ENCODE results near the gene NCLN.
"Not testable (repeated sequence)": the region's sequence is repeated elsewhere in the genome, so short reads cannot be mapped to it uniquely, and the experiment has no call there.

Gene NCLN

DNA sequence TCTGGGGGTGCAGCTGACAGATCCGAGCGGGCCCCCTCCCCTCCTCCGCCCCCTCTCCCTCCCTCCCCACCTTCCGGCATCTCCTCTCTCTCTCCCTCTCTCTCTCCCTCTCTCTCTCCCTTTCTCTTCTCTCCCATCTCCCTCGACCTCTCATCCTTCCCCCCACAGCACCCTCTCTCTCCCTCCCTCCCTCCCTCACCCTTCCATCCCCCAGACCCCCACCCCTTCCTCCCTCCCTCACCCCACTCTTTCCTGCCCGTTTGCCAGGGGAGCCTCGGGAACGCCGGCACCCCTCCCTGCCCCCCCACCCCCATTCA, 39.4 kb downstream of the NCLN start:
- no peak for DNase-seq (ENCODE audit: low spot score)

DNA sequence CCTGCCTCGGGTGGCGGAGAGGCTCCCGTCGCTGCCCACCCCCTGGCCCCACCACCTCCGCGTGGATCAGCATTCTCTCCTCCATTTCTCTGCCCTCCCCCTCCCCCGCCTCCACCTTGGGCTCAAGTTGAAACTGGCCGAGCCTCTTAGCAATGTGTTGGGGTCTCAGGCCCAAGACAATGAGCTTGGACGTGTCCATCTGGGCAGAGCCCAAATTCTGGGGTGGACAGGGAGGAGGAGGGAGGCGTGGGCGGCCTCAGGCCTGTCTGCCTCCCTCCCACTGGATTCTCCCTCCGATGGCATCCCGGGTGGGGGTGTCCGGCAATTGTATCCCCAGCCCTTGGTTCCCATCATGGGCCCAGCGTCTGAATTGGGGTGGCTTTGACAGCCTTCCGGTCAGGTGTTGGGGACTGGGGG, 40.0 kb downstream of the NCLN start:
- no peak for DNase-seq (ENCODE audit: low spot score)

- DNase-seq (ENCODE audit: low spot score), result no peak
These were observed 41.4 kb downstream of the NCLN start for GRCh38 chr19:3227054-3227626.

- DNase-seq (ENCODE audit: low spot score), result no peak
These were observed 43.6 kb downstream of the NCLN start for GRCh38 chr19:3229346-3229743.

DNA sequence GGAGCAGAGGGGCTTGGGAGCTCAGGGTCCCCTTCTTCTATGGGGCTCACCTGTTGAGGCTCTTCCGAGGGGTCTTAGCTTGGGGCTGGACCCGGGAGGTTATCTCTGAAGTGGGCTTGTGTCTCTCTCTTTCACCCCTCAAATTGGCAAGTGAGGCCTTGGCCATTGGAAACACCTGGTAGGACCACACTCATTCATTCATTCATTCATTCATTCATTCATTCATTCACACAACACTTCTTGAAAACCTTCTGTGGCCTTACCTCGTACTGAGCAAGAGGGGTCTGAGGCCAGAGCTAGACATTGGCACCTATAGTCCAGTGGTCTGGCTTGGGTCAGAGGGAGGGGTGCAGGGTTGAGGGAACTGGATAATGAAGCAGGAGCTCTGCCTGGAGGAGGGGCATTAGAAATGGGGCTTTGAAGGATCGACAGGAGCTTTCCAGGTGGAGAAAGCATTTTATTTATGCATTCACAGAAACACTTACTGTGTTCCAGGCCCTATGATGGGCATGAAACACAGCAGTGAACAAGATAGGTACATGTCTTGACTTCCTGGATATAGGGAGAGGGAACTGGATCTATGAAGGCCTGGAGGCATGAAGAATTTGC, 44.3 kb downstream of the NCLN start:
- DNase-seq (ENCODE audit: low spot score), result no peak

- no peak for DNase-seq (ENCODE audit: low spot score)
These were observed 45.6 kb downstream of the NCLN start for GRCh38 chr19:3231288-3231687.

DNA sequence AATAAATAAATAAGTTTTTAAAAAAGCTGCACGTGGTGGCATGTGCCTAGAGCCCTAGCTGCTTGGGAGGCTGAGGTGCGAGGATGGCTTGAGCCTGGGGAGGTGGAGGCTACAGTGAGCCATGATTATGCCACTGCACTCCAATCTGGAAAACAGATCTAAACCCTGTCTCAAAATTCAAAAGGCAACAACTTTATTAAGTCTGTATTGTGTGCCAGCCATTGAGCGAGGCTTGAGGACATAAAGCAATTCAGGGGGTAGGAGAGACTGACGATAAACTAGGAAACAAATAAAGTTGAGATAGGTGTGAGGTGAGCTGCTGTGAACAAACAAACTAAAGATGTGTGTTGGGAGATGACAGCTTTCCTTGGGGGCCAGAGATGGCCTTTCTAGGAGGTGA, 47.4 kb downstream of the NCLN start:
- DNase-seq (ENCODE audit: low spot score), result no peak

DNA sequence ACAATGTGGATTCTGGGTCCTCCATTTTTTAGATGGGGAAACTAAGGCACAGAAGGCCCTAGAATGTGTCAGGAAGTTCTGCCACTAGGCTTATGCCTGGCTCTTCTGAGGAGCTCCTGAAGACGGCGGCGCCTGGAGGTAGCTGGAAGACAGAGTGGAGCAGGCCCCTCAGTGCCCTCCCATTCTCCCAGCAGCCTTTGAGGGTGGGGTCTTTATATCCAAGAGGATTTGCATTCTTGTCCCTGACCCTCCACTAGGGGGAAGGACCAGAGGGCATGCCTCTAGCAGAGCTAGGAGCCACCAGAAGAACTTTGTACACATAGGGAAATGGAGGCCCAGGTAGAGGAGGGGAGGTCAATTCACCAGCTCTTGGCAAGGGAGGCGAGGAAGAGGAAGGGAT, 48.1 kb downstream of the NCLN start:
- no peak for DNase-seq (ENCODE audit: low spot score)

DNA sequence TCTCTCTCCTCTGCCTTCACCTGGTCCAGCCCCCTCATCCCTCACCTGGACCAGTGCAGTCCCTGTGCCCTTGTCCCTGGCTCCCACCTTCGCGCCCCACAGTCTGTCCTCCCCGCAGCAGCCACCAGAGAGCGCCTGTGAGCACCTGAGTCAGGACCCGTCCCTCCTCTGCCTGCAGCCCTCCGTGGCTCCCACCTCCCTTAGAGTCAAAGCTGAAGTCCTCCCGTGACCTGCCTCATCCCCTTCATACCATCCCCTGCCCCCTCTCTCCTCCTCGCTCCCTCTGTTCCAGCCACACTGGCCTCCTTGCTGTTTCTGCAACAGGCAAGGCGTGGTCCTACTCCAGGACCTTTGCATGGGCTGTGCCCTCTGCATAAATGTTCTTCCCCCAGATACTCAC, 49.1 kb downstream of the NCLN start:
- no peak for DNase-seq (ENCODE audit: low spot score)

- not testable (repeated sequence) for DNase-seq (ENCODE audit: low spot score)
These were observed 49.9 kb downstream of the NCLN start for GRCh38 chr19:3235604-3236003.

DNA sequence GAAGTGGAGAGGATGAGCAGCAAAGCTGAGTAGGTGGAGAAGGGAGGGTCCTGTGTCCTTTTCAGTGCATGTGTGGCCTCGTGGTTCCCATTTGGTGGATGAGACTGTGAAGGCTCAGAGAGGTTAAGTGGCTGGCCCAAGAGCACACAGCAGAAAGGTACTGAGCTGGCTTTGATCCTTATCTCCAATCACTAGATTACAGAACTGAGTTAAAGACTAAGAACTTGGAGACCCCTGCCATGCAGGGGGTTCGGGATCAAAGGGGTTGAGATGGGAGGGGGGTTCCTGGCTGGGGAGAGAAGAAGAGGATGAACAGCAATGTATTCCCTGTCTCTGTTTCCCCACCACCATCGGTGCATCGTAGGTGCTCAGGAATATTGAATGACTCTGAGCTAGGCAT, 50.5 kb downstream of the NCLN start:
- DNase-seq (ENCODE audit: low spot score), result no peak

DNA sequence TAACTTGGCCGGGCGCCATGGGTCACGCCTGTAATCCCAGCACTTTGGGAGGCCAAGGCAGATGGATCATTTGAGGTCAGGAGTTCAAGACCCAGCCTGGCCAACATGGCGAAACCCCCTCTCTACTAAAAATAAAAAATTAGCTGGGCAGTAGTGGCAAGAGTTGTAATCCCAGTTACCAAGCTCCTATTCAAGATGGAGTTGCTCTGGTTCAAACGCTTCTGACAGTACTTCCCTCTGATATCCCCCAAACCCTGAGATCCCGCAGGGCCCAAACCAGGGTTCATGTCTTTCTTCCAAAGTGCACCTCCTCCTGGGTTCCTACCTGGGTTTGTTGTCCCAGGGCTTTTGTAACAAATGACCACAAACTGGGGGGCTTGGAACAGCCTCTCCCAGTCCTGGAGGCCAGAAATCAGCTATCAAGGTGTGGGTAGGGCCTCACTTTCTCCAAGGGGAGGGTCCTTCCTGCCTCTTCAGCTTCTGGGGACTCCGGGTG, 52.4 kb downstream of the NCLN start:
- DNase-seq (ENCODE audit: low spot score), result no peak

DNA sequence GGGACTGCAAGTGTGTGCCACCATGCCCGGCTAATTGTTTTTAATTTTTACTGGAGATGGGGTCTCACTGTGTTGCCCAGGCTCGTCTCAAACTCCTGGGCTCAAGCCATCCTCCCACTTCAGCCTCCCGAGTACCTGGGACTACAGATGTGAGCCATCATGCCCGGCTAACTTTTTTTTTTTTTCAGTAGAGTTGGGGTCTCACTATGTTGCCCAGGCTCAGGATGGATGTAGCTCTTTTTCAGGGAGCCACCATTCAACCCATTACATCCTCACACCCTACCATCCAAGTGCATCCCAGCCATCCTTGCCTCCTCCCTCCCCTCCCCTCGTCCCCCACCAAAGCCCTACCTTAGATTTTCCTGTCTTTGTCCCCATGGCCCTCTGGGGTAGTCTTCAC, 53.6 kb downstream of the NCLN start:
- DNase-seq (ENCODE audit: low spot score), result no peak

GRCh38 chr19:3243819-3244700, 58.3 kb downstream of the NCLN start:
- DNase-seq (ENCODE audit: low spot score), result peak; percentile 43

DNA sequence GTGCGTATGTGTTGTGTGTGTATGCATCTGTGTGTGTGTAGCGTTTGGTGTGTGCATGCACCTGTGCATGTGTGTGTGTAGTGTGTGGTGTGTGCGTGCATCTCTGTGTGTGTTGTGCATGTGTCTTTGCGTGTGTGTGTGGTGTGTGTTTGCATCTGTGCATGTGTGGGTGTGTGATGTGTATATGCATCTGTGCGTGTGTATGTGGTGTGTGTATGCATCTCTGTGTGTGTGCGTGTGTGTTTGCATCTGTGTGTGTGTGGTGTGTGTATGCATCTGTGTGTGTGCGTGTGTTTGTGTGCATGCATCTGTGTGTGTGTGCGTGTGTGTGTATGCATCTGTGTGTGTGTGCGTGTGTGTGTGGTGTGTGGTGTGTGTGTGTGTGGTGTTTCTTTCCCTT, 59.3 kb downstream of the NCLN start:
- no peak for DNase-seq (ENCODE audit: low spot score)

DNA sequence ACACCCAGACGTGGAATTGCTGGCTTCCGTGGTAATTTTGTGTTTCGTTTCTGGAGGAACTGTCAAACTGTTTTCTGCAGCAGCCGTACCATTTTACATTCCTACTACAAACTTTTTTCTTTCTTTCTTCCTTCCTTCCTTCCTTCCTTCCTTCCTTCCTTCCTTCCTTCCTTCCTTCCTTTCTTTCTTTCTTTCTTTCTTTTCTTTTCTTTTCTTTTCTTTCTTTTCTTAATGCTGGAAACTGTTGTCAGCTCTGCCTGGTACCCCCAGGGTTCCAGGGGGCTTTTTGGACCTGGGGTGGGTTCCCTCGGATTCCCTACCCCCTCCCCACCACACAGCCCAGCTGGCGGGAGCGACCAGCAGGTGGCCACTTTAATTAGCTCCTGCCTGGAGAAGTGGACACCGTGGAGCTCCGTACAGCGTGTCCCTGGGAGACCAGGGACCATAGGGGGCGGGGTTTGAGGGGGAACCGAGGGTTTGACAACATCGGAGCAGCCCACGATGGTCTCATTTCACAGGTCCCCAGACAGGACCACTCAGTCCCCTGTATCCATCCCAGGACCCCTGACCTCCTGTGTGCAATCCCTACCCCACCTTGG, 63.1 kb downstream of the NCLN start:
- DNase-seq (ENCODE audit: low spot score), result no peak

DNA sequence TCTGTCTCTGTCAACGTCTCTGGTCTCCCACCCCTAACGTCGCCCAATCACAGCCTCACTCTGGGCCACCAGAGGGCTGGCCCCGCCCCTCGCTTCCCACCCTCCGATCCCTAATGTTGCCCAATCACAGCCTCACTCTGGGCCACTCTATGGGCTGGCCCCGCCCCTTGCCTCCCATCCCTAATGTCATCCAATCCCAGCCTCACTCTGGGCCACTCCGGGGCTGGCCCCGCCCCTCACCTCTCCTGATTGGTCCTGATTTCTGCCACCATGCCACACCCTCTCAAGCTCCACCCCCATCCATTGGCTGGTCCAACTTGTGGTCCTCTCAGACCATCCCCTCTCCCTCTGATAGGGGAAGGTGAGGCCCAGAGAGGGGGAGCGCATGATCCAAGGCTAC, 63.7 kb downstream of the NCLN start:
- DNase-seq (ENCODE audit: low spot score), result no peak

- DNase-seq (ENCODE audit: low spot score), result no peak
These were observed 64.9 kb downstream of the NCLN start for GRCh38 chr19:3250675-3251074.

DNA sequence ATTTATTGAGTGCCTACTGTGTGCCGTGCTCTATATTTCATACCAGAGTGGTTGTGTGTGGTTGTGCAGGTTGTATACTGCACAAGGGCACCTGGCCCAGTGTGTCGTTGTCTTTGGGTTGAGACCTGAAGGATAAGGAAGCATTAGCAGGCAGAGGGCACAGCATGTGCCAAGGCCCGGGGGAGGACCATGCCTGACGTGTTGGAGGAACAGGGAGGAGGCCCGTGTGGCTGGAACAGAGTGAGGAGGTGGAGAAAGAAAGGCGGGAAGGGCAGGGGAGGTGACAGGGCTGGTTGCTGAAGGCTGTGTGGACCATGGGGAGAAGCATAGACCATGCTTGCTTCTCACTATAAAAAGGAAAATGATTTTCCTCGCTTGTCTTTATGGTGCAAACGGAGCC, 65.5 kb downstream of the NCLN start:
- no peak for DNase-seq (ENCODE audit: low spot score)

DNA sequence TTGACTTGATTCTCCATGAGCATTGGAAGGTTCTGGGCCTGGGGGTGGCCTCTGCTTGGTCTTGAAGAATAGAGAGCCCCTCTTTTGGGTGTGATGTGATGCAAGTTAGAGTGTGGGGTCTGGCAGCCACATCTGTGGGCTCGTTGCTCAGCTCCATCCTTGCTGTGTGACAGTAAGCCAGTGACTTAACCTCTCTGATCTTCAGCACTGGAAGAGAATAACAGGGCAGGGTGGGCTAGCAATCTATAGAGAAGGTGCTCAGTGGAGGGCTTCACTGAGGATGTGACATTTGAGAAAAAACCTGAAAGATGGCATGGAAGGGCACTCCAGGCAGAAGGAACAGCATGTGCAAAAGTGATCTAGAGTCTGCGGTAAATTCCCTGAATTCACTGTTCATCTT, 66.9 kb downstream of the NCLN start:
- DNase-seq (ENCODE audit: low spot score), result no peak

GRCh38 chr19:3253270-3253669, 67.5 kb downstream of the NCLN start:
- DNase-seq (ENCODE audit: low spot score), result no peak

- DNase-seq (ENCODE audit: low spot score), result no peak
These were observed 68.8 kb downstream of the NCLN start for GRCh38 chr19:3254520-3254919.

DNA sequence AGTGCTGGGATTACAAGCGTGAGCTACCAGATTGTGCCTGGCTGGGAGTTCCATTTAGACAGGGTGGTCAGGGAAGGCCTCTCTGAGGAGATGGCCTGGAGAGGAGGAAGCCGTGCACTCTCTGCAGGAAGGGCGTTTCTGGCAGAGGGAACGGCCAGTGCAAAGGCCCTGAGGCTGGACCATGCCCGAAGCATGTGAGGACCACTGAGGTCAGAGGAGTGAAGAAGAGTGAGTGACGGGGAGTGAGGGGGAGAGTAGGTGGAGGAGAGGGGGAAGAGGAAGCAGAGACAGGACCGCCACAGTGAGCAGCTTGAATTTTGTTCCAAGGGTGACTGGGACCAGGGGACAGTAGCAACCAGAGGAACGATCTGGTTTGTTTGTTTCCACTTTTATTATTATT, 71.3 kb downstream of the NCLN start:
- no peak for DNase-seq (ENCODE audit: low spot score)

Measured in HuH-7.5 (cell line).